ENCODE measurements around the gene ZCWPW2.

The ZCWPW2 gene

GRCh38 chr3:28386049-28386448, 37.5 kb downstream of the ZCWPW2 start:
- DNase-seq, result no peak

GRCh38 chr3:28388978-28389377, 40.5 kb downstream of the ZCWPW2 start:
- DNase-seq, result no peak

- DNase-seq, result no peak
These were observed 50.7 kb downstream of the ZCWPW2 start for GRCh38 chr3:28399206-28399605.

- DNase-seq, result no peak
These were observed 57.7 kb downstream of the ZCWPW2 start for GRCh38 chr3:28406241-28406640.

GRCh38 chr3:28449398-28449797, 100.9 kb downstream of the ZCWPW2 start:
- no peak for DNase-seq

GRCh38 chr3:28462866-28463265, 114.3 kb downstream of the ZCWPW2 start:
- DNase-seq, result no peak

- no peak for DNase-seq
These were observed 118.9 kb downstream of the ZCWPW2 start for GRCh38 chr3:28467414-28467813.

GRCh38 chr3:28476194-28476593, 127.7 kb downstream of the ZCWPW2 start:
- DNase-seq, result peak; percentile 5

GRCh38 chr3:28476764-28477163, 128.2 kb downstream of the ZCWPW2 start:
- DNase-seq, result no peak

- no peak for DNase-seq
These were observed 136.6 kb downstream of the ZCWPW2 start for GRCh38 chr3:28485164-28485563.

- no peak for DNase-seq
These were observed 146.8 kb downstream of the ZCWPW2 start for GRCh38 chr3:28495301-28495700.

GRCh38 chr3:28502397-28502937, 153.9 kb downstream of the ZCWPW2 start:
- DNase-seq, result no peak

- DNase-seq, result peak; percentile 60
These were observed 156.5 kb downstream of the ZCWPW2 start for GRCh38 chr3:28504976-28505375.

- DNase-seq, result no peak
These were observed 173.1 kb downstream of the ZCWPW2 start for GRCh38 chr3:28521663-28522062.

GRCh38 chr3:28542351-28542750, 193.8 kb downstream of the ZCWPW2 start:
- DNase-seq, result no peak

GRCh38 chr3:28544236-28544635, 195.7 kb downstream of the ZCWPW2 start:
- no peak for DNase-seq

GRCh38 chr3:28544831-28545230, 196.3 kb downstream of the ZCWPW2 start:
- no peak for DNase-seq

- no peak for DNase-seq
These were observed 199.2 kb downstream of the ZCWPW2 start for GRCh38 chr3:28547677-28548076.

GRCh38 chr3:28553175-28553574, 204.7 kb downstream of the ZCWPW2 start:
- no peak for DNase-seq

- DNase-seq, result no peak
These were observed 207.7 kb downstream of the ZCWPW2 start for GRCh38 chr3:28556195-28556594.

GRCh38 chr3:28564211-28564610, 215.7 kb downstream of the ZCWPW2 start:
- DNase-seq, result no peak

GRCh38 chr3:28569357-28569756, 220.8 kb downstream of the ZCWPW2 start:
- no peak for DNase-seq

- DNase-seq, result no peak
These were observed 225.5 kb downstream of the ZCWPW2 start for GRCh38 chr3:28574036-28574435.

- DNase-seq, result peak; percentile 10
These were observed 226.7 kb downstream of the ZCWPW2 start for GRCh38 chr3:28575100-28575745.

All from DMS79 (cell line).